ENCODE results near the gene GADD45A.

Gene GADD45A

GRCh38 chr1:67734323-67734690 is 49.3 kb downstream of the GADD45A start:
- DNase-seq (ENCODE audit: low spot score): no peak
- no peak for TF ChIP-seq CTCF (IDR thresholded peaks at IDR 0.05; ENCODE audit: extremely low read depth, missing control alignments)

- TF ChIP-seq CTCF (IDR thresholded peaks at IDR 0.05; ENCODE audit: extremely low read depth, missing control alignments): no peak
- DNase-seq (ENCODE audit: low spot score): no peak
Measured at GRCh38 chr1:67735206-67735605, 50.2 kb downstream of the GADD45A start.

- TF ChIP-seq CTCF (IDR thresholded peaks at IDR 0.05; ENCODE audit: extremely low read depth, missing control alignments): no peak
- DNase-seq (ENCODE audit: low spot score): peak; percentile 46
Measured at GRCh38 chr1:67735806-67736627, 51.0 kb downstream of the GADD45A start.

GRCh38 chr1:67736750-67737149 is 51.7 kb downstream of the GADD45A start:
- DNase-seq (ENCODE audit: low spot score): no peak
- TF ChIP-seq CTCF (IDR thresholded peaks at IDR 0.05; ENCODE audit: extremely low read depth, missing control alignments): no peak

- no peak for TF ChIP-seq CTCF (IDR thresholded peaks at IDR 0.05; ENCODE audit: extremely low read depth, missing control alignments)
Measured at GRCh38 chr1:67737875-67738274, 52.9 kb downstream of the GADD45A start.

More at GRCh38 chr1:67737875-67738274, 52.9 kb downstream of the GADD45A start:
- DNase-seq (ENCODE audit: low spot score): no peak
